Thyroid gland (tissue), 4 donors: Measurements from ENCODE around the gene FBXO22. TPM values are rescaled to one million over a fixed set of nuclear protein-coding genes. Genes with fewer than 3 reads are reported as not detected.
"Not testable (repeated sequence)": the region's sequence is repeated elsewhere in the genome, so short reads cannot be mapped to it uniquely, and the experiment has no call there.

Source experiments
- DNase-seq, 2 donors: peaks; one replicate each; pipeline ENCODE4 v3.0.0-alpha.2; 2019
- H3K27ac ChIP-seq, 3 donors: fragments of 200-600 bp; sonication (generic); 1 replicate in 2 of 3; 2 replicates in 1 of 3; pipeline ENCODE4 v1.5.1; 2016 to 2019; ENCODE audit warnings: mild to moderate bottlenecking in 1 of 3, moderate library complexity in 1 of 3
- H3K27me3 ChIP-seq: fragments of 200-600 bp; sonication (generic); one replicate; pipeline ENCODE4 v1.5.1; 2019
- H3K36me3 ChIP-seq, 2 donors: fragments of 200-600 bp; sonication (generic); one replicate each; pipeline ENCODE4 v1.5.1; 2016 to 2019
- H3K4me1 ChIP-seq, 2 donors: fragments of 200-600 bp; sonication (generic); one replicate each; pipeline ENCODE4 v1.5.1; 2017 to 2019
- H3K4me3 ChIP-seq, 3 donors: fragments of 200-600 bp; sonication (generic); replicated peaks in 1 of 3; 1 replicate in 2 of 3; 2 replicates in 1 of 3; pipeline ENCODE4 v1.5.1; 2016; ENCODE audit warnings: mild to moderate bottlenecking in 1 of 3
- H3K9me3 ChIP-seq: fragments of 200-600 bp; sonication (generic); one replicate; pipeline ENCODE4 v1.5.1; 2017
- CTCF ChIP-seq, 6 experiments: fragments of 200-600 bp in 3 of 6; fragments of 450-650 bp in 3 of 6; sonication (generic) in 3 of 6; IDR thresholded peaks; one replicate each; pipeline ENCODE4 v1.5.1; 2016 to 2019; ENCODE audit warnings: antibody characterized with exemption in 6 of 6, mild to moderate bottlenecking in 2 of 6, inconsistent platforms in 1 of 6, moderate library complexity in 1 of 6
- POLR2A ChIP-seq, 2 donors: fragments of 450-650 bp; IDR thresholded peaks; one replicate each; pipeline ENCODE4 v1.6.1; 2017; ENCODE audit warnings: antibody characterized with exemption in 2 of 2, mild to moderate bottlenecking in 2 of 2, moderate library complexity in 1 of 2
- WGBS, 2 donors: methylation state at CpG; one replicate each; pipeline ENCODE4 v1.1.5; 2017; 5-methylcytosine and 5-hydroxymethylcytosine counted together
- intact Hi-C: fragments of 100-400 bp; cut with DNase I; formaldehyde crosslinking; loops from one replicate; pipeline ENCODE4 v1.15.1; 2023
- total RNA-seq, 4 donors: library from RNA; depleted of rRNA; stranded (reverse); fragments of >200 nt; gene quantifications; one replicate each; pipeline ENCODE4 v1.2.3, GENCODE V29; 2016

FBXO22 gene
- total RNA-seq, 4 donors from 2014 or later: 21.4 to 31.3 (median 24.2) TPM

GRCh38 chr15:75961331-75961730, 57.7 kb downstream of the FBXO22 start:
- DNase-seq: no peak
- intact Hi-C loops: no loop called here
- no peaks in the 10 kb centered on the region for H3K27me3 ChIP-seq
- H3K4me3 ChIP-seq: no peak overlapping the region
- H3K27ac ChIP-seq: no peak overlapping the region
- H3K9me3 ChIP-seq: no peaks in the 10 kb centered on the region
- no peaks in the 10 kb centered on the region for H3K36me3 ChIP-seq
- TF ChIP-seq POLR2A (IDR thresholded peaks at IDR 0.05) (no peak), CTCF (IDR thresholded peaks at IDR 0.05) (no peak)
- H3K4me1 ChIP-seq: no peaks in the 10 kb centered on the region
- 98 to 100% methylated on average over 1 of the region's 1 CpG for WGBS, 2 donors

- DNase-seq: no peak
- Histone ChIP-seq H3K36me3 (no peaks in the 10 kb centered on the region), H3K27me3 (no peaks in the 10 kb centered on the region), H3K4me3 (no peak overlapping the region), H3K4me1 (no peaks in the 10 kb centered on the region), H3K9me3 (no peaks in the 10 kb centered on the region), H3K27ac (no peak overlapping the region)
- intact Hi-C loops: no loop called here
- no peak for TF ChIP-seq POLR2A (IDR thresholded peaks at IDR 0.05)
- TF ChIP-seq CTCF (IDR thresholded peaks at IDR 0.05): no peak
- 83 to 84% methylated on average over 2 of the region's 2 CpGs for WGBS, 2 donors
Measured at GRCh38 chr15:75966073-75966472, 62.4 kb downstream of the FBXO22 start.

GRCh38 chr15:75976766-75977165, 73.1 kb downstream of the FBXO22 start:
- H3K4me3 ChIP-seq, H3K27ac ChIP-seq, DNase-seq, H3K36me3 ChIP-seq, H3K9me3 ChIP-seq, intact Hi-C loops, H3K27me3 ChIP-seq, H3K4me1 ChIP-seq: not testable (repeated sequence)
- WGBS, 2 donors: 100% methylated on average over 3 of the region's 3 CpGs; no CpG with 5 or more reads in 1 of the 2 donors

- H3K27ac ChIP-seq: no peak overlapping the region
- H3K36me3 ChIP-seq: no peaks in the 10 kb centered on the region
- no peak for DNase-seq
- WGBS, 2 donors: 63 to 68% methylated on average over 2 of the region's 2 CpGs
- H3K27me3 ChIP-seq: no peaks in the 10 kb centered on the region
- TF ChIP-seq CTCF (IDR thresholded peaks at IDR 0.05) (no peak), POLR2A (IDR thresholded peaks at IDR 0.05) (no peak)
- H3K4me1 ChIP-seq: no peaks in the 10 kb centered on the region
- no peaks in the 10 kb centered on the region for H3K9me3 ChIP-seq
- no peak overlapping the region for H3K4me3 ChIP-seq
- intact Hi-C loops: no loop called here
Measured at GRCh38 chr15:75981149-75981815, 77.6 kb downstream of the FBXO22 start.

- H3K4me3 ChIP-seq: no peak overlapping the region
- intact Hi-C loops: no loop called here
- no peaks in the 10 kb centered on the region for H3K36me3 ChIP-seq
- no peak overlapping the region for H3K27ac ChIP-seq
- no peaks in the 10 kb centered on the region for H3K27me3 ChIP-seq
- 80 to 91% methylated on average over 2 of the region's 2 CpGs for WGBS, 2 donors
- H3K9me3 ChIP-seq: no peaks in the 10 kb centered on the region
- TF ChIP-seq POLR2A (IDR thresholded peaks at IDR 0.05): no peak
- no peak for TF ChIP-seq CTCF (IDR thresholded peaks at IDR 0.05)
- no peaks in the 10 kb centered on the region for H3K4me1 ChIP-seq
- no peak for DNase-seq
Measured at GRCh38 chr15:75982468-75982867, 78.8 kb downstream of the FBXO22 start.

GRCh38 chr15:75984706-75985105, 81.0 kb downstream of the FBXO22 start:
- H3K27me3 ChIP-seq, H3K4me1 ChIP-seq, DNase-seq, H3K36me3 ChIP-seq, intact Hi-C loops, H3K9me3 ChIP-seq, H3K27ac ChIP-seq, H3K4me3 ChIP-seq: not testable (repeated sequence)
- 94 to 95% methylated on average over 3 of the region's 3 CpGs for WGBS, 2 donors
